GM18526 (cell line): ENCODE measurements around the gene LHFPL6.

ENCODE experiments used
- POLR2A ChIP-seq: IDR thresholded peaks from 3 replicates; pipeline ENCODE4 v1.6.1; 2011; ENCODE audit not compliant: insufficient read length; ENCODE audit errors: extremely low read depth

LHFPL6 gene

DNA sequence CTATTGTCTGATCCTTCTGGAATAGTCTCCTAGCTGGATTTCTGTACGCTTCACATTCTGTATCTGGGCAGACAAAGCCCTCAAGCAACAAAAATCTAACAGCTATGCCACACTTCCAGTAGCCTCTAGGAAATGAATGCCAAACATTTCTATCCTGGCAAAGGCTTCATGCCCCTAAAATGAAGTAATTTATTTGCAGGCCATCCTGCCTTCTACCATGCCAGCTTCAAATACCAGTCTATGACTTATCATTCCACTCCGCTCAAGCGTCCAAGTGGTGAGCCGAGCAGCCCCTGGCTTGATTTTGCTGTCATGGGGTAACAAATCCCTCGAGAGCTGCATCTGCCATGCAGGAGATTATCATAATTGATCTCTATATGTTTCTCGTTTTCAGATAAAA is 86.9 kb downstream of the LHFPL6 start:
- no peak for TF ChIP-seq POLR2A

DNA sequence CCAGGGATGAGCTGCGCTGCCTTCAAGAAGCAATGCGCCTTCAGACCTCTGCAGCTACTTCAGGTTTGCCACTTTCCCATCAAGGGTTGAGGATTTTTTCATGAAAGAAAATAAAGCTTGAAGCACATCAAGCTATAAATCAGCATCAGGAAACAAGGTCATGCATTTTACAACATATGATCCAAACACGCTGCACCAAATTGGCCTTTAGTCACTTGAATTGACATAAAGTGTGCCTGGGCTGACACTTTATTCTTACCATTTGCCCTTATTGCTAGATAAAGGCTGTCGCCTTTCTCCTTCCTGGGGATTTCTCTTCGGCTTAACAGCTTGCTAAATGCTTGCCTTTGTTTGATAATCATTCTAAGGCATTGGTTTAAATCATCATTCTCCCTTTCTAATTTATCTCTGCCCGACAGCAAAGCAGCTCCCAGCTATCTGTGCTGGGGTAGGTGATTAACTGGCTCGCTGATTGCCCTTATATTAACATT is 87.7 kb downstream of the LHFPL6 start:
- TF ChIP-seq POLR2A, result no peak

DNA sequence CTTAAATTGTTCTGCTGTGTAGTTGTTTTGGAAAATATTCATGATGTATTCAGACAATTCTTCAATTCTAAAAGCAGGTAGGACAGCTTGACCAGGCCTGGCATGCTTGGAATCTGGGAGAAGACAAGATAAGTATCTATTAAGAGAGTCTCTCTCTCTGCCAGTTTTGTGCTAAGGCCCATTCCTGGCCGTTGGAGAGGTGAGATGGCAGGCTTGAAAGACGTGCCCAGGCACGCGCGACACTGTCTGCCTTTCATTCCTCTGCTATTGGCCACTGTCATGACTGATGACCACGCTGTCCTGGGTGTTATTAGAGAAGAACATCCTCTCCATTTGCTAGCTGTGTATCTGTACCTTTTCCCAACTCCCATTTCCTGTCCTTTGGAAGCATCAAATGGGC is 90.3 kb downstream of the LHFPL6 start:
- TF ChIP-seq POLR2A, result no peak

DNA sequence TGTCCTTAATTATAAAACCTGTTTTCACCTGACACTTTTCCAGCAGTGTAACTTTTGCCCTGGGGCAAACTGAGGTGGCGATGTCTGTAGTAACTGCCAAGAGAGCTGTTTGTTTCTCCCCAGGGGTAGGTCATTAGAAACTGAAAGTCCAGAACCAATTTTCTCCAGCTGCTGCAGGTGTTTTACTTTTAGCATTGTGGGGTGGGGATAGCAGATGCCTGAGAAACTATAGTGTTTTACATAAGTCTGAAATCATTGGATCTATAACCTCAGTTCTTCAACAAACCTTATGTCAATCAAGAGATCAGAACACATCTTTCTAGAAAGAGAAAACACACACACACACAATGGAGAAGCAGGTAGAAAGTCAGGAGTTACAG is 92.7 kb downstream of the LHFPL6 start:
- TF ChIP-seq POLR2A, result no peak

DNA sequence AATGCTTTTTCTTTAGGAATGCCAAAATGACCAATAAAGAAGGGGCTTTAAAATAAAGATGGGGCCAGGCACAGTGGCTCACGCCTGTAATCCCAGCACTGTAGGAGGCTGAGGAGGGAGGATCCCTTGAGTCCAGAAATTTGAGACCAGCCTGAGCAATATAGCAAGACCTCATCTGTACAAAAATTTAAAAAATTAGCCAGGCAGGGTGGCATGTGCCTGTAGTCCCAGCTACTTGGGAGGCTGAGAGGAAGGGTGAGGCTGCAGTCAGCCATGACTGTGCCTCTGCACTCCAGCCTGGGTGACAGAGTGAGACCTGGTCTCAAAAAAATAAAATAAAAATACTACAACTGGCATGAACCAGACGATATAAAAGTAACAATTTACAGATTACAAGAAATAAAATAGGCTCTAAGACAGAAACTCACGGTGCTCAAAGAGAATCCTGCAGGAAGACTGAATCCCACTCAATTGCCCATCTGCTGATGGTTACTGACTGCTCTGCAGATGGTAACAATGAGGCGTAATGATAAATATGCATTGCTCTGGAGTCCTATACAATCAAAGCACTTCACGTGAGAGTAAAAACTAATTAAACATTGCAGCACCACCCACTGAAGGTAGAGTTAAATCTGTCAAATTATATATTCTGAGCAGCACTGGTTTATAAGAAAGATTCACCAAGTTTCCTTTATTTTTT is 93.2 kb downstream of the LHFPL6 start:
- TF ChIP-seq POLR2A, result no peak

DNA sequence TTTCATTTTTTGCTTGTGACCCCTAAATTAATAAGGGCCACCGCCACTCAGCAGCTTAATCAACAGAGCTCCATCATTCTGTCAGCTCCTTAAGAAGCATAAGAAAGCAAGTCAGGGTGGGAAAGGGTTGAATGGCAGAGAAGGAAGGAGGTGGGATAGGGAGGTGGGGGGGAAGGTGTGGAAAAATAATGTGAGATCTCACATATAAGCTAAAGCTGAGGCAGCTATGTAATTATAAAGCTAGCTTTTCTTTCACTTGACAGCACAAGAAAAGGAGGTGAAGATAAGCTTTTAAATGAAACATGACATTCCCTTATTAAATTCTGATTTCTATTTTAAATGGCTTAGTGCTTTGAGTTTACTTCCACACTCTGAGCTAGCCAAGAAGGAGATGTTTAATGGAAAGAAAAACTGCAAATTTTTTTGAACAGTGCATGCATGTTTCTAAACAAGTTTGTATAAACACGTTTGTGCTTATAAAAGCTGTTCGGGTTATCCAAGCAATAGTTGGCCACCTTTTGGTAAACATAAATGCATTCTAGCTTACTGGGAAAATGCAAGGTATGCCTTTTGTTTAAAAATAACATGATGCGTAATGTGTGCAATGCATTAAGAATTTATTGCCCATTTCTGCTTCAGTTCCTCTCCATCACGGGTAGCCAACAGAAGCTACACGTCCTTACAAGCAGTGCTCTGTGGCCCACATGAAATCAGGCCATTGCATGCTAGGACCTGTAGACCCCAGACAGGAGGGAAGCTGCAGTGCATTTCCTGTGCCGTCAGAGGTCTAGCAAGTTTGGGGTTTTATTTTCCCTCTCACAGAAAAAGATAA is 96.2 kb downstream of the LHFPL6 start:
- TF ChIP-seq POLR2A, result no peak

DNA sequence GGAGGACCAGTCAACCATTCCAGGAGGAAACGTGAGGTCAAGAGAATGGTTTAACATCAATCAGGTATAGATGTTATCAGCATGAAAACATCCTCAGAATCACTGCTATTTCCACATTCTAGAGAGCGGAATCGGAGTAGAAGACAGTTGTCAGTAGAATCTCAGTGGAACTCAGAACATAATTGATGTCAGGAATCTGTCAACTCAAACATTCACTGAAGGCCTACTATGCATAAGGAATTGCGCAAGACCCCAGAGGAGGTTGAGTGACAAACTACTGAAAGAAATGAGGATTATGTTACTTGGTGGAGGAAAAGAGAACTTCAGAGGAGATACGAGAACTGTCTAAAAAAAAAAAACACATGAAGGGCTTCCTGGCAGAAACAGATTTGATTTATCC is 97.8 kb downstream of the LHFPL6 start:
- no peak for TF ChIP-seq POLR2A

DNA sequence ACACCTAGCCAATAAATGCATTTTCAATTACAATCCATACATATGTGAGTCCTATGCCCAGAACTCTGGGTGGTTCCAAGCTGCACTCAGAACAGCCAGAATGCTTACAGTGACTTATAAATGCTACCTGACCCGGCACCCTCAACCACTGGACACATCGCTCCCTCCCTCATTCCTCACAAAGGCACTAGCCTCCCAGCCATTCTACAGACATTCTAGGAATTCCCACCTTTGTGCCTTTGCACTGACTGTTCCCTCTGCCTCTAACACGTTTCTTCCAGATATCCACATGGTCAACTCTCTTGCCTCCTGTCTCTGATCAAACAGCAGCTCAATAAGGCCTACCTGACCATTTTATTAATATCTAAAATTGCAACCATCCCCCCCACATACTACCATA is 99.9 kb downstream of the LHFPL6 start:
- TF ChIP-seq POLR2A, result no peak

DNA sequence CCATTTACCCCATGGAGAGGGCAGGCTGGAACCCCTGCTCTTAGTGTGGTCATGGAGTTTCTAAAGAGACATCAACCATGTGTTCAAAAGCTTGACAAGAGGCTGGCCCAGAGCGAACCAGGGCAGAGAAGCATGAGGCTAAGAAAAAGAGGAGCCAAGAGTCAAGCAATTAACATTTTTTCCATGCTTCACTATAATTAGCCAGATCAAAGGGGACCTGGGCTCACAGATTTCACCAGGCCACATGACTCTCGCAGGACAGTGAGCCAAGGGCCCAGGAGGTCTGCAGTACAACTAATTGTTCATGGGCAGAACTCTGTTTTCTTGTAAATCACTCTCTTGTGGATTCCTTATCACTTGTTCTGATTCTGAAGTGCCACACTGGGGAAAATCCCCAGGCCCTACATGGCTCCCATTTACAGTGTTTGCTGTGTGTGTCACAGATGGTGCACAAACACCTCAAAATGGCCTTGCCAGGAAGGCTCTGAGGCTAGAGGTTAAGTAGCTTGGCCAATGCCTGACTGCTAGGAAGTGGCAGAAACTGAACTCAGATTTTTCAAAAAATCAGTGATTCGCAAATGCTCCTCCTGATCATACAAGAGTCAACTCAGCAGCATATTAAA is 101.2 kb downstream of the LHFPL6 start:
- TF ChIP-seq POLR2A, result no peak

DNA sequence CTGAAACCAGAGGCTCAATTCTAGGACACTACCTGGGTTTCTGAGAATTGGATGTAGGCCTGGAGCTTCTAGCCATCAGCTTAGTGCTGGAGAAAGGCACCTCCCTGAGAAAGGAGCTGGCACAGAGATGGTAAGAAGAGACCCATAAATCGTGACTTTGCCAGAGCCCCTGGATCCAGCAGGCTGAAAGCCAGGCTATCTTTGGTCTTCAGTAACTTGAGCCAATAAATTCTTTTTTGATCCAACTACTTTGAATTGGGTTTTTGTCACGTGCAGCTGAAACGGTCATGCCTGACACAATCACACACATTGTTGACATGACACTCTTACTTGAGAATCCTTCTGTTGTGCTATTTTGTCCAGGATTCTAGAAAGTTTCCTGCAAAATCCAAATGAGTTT is 103.4 kb downstream of the LHFPL6 start:
- no peak for TF ChIP-seq POLR2A

DNA sequence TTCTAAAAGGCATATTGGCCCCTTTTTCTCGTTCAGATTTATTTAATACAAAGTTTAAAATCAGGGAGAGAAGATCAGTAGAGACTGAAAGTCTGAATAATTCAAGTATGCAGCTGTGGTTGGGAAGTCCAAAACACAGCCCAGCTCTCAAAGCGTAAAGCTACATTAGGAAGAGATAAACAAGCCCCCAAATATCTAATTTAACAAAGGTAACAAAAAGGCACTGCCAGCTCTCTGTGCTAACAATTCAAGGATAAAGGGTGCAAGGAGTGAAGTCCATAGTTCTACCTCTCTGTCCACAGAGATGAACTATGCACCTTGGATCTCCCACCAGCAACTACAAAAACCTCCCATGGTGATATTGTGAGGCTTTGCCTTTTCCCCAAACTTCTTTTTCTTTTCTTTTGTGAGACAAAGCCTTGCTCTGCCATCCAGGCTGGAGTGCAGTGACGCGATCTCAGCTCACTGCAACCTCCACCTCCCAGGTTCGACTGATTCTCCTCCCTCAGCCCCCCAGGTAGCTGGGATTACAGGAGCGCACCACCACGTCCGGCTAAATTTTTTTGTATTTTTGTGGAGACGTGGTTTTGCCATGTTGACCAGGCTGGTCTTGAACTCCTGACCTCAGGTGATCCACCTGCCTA is 104.4 kb downstream of the LHFPL6 start:
- TF ChIP-seq POLR2A, result no peak

DNA sequence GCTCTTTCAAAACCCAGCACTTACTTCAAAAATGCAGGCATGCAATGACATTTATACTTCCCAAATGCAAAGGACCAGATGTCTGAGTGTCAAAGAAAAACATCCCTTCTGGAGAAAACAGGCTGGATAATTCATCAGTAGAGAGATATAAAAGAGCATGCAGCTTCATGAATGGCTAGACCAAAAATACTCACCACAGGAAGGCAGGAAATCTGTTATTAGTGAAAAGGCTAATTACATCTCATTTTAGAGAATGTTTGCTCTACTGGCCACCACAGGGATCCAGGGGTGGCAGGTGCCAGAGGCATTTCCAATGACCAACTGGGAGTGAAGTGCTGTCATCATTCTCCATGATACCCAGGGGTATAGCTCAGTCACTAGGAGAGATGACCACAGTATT is 106.5 kb downstream of the LHFPL6 start:
- no peak for TF ChIP-seq POLR2A

DNA sequence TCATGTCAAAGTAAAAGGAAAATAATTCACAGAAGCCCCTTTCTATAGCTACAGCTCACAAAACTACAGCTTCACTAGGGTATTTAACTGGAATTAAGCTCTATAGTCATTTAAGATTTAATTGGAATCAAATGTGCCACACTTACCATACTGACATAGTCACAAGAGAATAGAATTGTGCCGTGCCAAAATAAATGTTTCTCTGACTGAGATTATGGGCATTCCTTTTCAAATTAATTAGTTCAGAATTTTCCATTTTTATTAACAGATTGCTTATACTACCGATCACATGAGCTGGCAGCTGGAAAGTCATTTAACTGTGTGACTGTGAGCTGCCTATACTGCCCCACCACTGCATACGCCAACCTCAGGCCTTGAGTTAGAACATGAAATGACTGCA is 108.4 kb downstream of the LHFPL6 start:
- TF ChIP-seq POLR2A, result no peak

DNA sequence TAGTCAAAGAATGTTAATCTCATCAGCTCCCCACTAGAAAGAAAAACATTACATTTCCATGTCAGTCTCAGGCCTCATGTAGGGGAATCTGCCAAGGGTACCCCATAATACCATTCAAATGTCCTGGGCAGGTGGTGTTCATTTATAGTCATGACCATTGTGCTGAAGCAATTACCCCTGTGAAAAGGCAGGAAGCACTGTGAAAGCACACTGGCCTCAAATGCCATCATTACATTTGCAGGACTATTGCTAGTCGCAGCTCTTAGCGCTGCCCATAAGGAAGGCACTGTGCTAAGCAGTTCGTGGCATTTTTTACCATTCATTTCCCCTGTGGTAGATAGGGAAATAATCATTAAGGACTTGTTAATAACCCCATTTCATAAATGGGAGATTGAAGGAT is 109.0 kb downstream of the LHFPL6 start:
- TF ChIP-seq POLR2A, result no peak

DNA sequence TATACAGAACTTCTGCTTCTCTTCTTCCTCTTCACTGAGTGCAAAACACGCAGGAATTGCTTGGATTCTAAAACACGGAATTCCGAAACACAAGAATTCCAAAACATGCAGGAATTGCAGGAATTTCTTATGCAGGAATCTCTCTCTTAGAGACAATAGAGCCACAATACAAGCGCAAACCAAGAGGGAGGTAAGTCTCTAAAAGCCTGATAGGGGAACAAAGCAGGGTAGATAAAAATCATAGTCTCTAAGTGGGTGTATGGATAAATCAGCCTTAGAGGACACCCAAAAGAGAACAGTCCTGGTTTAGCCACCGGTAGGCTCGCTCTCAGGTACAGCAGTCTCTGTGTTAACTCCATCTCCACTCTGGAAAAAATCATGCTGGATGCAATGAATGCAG is 112.9 kb downstream of the LHFPL6 start:
- no peak for TF ChIP-seq POLR2A

DNA sequence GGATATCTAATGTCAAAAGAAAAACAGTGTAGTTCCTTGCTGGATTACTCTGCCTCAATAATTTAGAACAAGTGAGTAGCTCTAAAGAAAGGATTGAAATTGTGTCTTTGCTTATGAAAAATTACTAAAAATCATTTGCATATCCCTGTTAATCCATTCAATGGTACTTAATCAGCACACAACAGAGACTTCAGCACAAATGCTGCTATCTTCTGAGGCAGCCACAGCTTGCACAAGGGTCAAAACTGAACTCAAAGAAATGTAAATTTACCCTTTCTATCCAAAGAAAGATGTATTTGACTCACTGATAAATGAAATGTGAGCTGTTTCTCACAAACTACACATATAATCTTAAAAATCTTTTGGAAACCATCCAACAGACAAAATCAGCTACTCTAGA is 116.2 kb downstream of the LHFPL6 start:
- no peak for TF ChIP-seq POLR2A

DNA sequence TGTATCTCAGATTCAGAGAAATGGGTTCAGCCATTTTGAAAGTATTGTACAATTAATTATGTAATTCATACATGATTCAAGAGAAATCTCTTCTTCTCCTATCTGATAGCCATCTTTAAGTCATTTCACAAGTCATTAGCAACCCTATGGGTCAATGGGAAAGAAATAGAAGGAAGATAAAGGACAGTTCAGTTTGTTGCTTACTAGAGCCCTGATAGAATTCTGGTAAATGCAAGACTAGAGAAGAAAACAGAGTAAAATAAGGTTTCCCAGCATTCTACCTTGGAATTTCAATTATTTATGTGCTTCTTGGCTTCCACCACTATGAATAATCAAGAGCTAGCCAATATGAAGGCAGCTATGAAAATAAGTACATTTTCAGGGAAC is 117.7 kb downstream of the LHFPL6 start:
- TF ChIP-seq POLR2A, result no peak
